ENCODE results near the gene PPP4R3C.
"Not testable (repeated sequence)": the region's sequence is repeated elsewhere in the genome, so short reads cannot be mapped to it uniquely, and the experiment has no call there.

PPP4R3C gene

GRCh38 chrX:27463187-27463586 lies at the start of gene PPP4R3C:
Gene PPP4R3C (minus strand): TSS chrX:27463341. CDS start chrX:27463296, 45 bp downstream.
- DNase-seq (ENCODE audit: low read depth in 3 of 3), result no peak

- DNase-seq (ENCODE audit: low read depth in 3 of 3), result no peak
These were observed 28.3 kb upstream of the PPP4R3C start for GRCh38 chrX:27491397-27491796.

DNA sequence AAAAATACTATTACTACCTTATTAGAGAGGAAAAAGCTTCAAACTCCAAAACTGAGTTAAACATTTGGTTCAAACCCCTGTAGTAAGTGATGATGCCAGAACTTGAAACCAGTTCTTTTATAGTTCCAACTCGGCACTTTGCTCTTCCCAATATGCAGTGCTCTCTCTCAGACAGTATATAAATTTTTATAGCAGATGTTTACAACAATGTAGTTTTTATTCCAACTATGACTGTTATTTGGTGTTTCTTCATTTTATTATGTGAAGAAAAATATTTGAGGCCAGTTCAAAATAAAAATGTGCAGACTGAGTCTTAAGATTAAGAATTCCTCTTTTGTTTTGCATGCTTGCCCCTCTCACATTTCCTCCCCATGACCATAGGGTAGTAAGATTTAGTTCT lies 2.9 kb upstream of the PPP4R3C start:
- no peak for DNase-seq (ENCODE audit: low read depth in 3 of 3)

DNA sequence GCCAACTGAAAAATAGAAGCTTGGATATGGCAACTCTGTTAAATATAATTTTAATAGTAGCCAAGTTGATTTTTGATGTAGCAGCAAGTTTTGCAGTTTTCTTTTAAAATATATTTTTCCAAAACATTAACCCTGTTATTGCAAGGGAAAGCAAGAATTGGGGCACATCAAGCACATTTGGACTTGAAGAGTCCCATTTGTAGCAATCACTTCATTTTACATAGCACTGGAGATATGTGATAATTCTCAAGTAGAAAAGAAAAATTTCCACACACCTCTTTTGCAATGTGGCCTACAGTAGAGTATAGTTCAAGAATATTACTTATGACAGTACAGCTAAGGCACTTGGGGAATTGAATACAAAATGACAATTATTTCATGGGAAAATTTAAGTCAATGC lies 1.9 kb upstream of the PPP4R3C start:
- no peak for DNase-seq (ENCODE audit: low read depth in 3 of 3)

DNA sequence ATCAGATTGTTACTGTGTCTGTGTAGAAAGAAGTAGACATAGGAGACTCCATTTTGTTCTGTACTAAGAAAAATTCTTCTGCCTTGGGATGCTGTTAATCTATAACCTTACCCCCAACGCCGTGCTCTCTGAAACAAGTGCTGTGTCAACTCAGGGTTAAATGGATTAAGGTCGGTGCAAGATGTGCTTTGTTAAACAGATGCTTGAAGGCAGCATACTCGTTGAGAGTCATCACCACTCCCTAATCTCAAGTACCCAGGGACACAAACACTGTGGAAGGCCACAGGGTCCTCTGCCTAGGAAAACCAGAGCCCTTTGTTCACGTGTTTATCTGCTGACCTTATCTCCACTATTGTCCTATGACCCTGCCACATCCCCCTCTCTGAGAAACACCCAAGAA lies 4.0 kb downstream of the PPP4R3C start:
- not testable (repeated sequence) for DNase-seq (ENCODE audit: low read depth in 3 of 3)

- not testable (repeated sequence) for DNase-seq (ENCODE audit: low read depth in 3 of 3)
These were observed 4.6 kb downstream of the PPP4R3C start for GRCh38 chrX:27458544-27458943.

- DNase-seq (ENCODE audit: low read depth in 3 of 3), result no peak
These were observed 11.8 kb downstream of the PPP4R3C start for GRCh38 chrX:27451324-27451723.

DNA sequence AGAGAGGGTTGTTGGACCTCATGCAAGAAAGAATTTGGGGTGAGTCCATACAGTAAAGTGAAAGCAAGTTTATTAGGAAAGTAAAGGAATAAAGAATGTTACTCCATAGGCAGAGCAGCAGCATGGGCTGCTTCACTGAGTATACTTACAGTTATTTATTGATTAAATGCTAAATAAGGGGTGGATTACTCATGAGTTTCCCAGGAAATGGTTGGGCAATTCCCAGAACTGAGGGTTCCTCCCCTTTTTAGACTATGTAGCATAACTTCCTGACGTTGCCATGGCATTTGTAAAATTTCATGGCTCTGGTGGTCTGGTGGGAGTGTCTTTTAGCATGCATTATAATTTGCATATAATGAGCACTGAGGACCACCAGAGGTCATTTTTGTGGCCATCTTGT lies 16.7 kb downstream of the PPP4R3C start:
- DNase-seq (ENCODE audit: low read depth in 3 of 3), result no peak

DNA sequence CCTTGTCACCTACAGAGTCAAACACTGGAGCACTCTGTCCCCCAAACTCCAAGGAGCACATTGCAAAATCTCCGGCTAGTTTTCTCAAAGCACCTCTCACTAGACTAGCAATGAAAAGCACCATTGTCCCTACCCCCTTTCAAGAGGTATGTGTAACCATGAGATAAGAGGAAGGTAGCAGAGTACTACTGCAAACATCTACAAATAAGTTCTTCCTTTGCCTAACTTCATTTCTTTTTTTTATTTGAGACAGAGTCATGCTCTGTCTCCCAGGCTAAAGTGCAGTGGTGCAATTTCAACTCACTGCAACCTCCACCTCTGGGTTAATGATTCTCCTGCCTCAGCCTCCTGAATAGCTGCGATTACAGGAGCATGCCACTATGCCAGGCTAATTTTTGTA lies 17.7 kb downstream of the PPP4R3C start:
- DNase-seq (ENCODE audit: low read depth in 3 of 3), result no peak

GRCh38 chrX:27444093-27444908 lies 18.8 kb downstream of the PPP4R3C start:
- no peak for DNase-seq (ENCODE audit: low read depth in 3 of 3)

- not testable (repeated sequence) for DNase-seq (ENCODE audit: low read depth in 3 of 3)
These were observed 20.7 kb downstream of the PPP4R3C start for GRCh38 chrX:27442392-27442791.

- no peak for DNase-seq (ENCODE audit: low read depth in 3 of 3)
These were observed 23.4 kb downstream of the PPP4R3C start for GRCh38 chrX:27439771-27440170.

GRCh38 chrX:27438937-27439336 lies 24.2 kb downstream of the PPP4R3C start:
- no peak for DNase-seq (ENCODE audit: low read depth in 3 of 3)

GRCh38 chrX:27435031-27435430 lies 28.1 kb downstream of the PPP4R3C start:
- no peak for DNase-seq (ENCODE audit: low read depth in 3 of 3)

All from stimulated activated CD4-positive, alpha-beta T cell treated with anti-CD3 and anti-CD28 coated beads, TNF-alpha, amount 100 ng/mL, for 4 hours (primary cell).